GM21619 (cell line): ENCODE measurements around the gene SUMF1.

ENCODE experiments used
- ATAC-seq: cut with Tn5 transposase; IDR thresholded peaks from one replicate; pipeline ENCODE4 v1.9.1; 2021; ENCODE audit not compliant: unreplicated experiment

The SUMF1 gene

GRCh38 chr3:4466741-4467521, at the start of gene SUMF1:
Gene SUMF1, minus strand, starts transcription at chr3:4467269. Its CDS starts 24 bp downstream, at chr3:4467245.
- ATAC-seq = peak; percentile 100

GRCh38 chr3:4515916-4516579, 49.0 kb upstream of the SUMF1 start:
- ATAC-seq = no peak

GRCh38 chr3:4514916-4515315, 47.8 kb upstream of the SUMF1 start:
- ATAC-seq = no peak

GRCh38 chr3:4514321-4514720, 47.3 kb upstream of the SUMF1 start:
- no peak for ATAC-seq

GRCh38 chr3:4512895-4513616, 46.0 kb upstream of the SUMF1 start:
- no peak for ATAC-seq

GRCh38 chr3:4511491-4512262, 44.6 kb upstream of the SUMF1 start:
- no peak for ATAC-seq

- no peak for ATAC-seq
Measured at GRCh38 chr3:4509983-4510755, 43.1 kb upstream of the SUMF1 start.

- no peak for ATAC-seq
Measured at GRCh38 chr3:4509043-4509442, 42.0 kb upstream of the SUMF1 start.

- ATAC-seq = peak; percentile 70
Measured at GRCh38 chr3:4508048-4508981, 41.2 kb upstream of the SUMF1 start.

GRCh38 chr3:4507024-4507596, 40.0 kb upstream of the SUMF1 start:
- peak; percentile 24 for ATAC-seq

GRCh38 chr3:4506559-4507023, 39.5 kb upstream of the SUMF1 start:
- no peak for ATAC-seq

- no peak for ATAC-seq
Measured at GRCh38 chr3:4505688-4506558, 38.9 kb upstream of the SUMF1 start.

- ATAC-seq = no peak
Measured at GRCh38 chr3:4504340-4505261, 37.5 kb upstream of the SUMF1 start.

- peak; percentile 44 for ATAC-seq
Measured at GRCh38 chr3:4503050-4503449, 36.0 kb upstream of the SUMF1 start.

- no peak for ATAC-seq
Measured at GRCh38 chr3:4501927-4502326, 34.9 kb upstream of the SUMF1 start.

GRCh38 chr3:4501437-4501836, 34.4 kb upstream of the SUMF1 start:
- ATAC-seq = no peak

- ATAC-seq = no peak
Measured at GRCh38 chr3:4498446-4498845, 31.4 kb upstream of the SUMF1 start.
